Suprapubic skin (tissue), 4 donors: ENCODE results near the gene SEC14L1.

Source experiments
- EP300 ChIP-seq: sonication (generic); formaldehyde crosslinking; IDR thresholded peaks from one replicate; pipeline ENCODE4 v1.6.1; 2017; ENCODE audit warnings: antibody characterized with exemption
- POLR2A ChIP-seq, 2 donors: fragments of 450-650 bp; IDR thresholded peaks; one replicate each; pipeline ENCODE4 v1.6.1; 2017; ENCODE audit warnings: antibody characterized with exemption in 2 of 2, mild to moderate bottlenecking in 2 of 2, moderate library complexity in 2 of 2
- POLR2AphosphoS5 ChIP-seq, 3 donors: sonication (generic); formaldehyde crosslinking; IDR thresholded peaks; one replicate each; pipeline ENCODE4 v1.6.1; 2017; ENCODE audit warnings: antibody characterized with exemption in 3 of 3
- TF ChIP-seq, protein P1 (sequence below), 2 donors: fragments of 200-600 bp in 1 of 2; fragments of 450-650 bp in 1 of 2; sonication (generic) in 1 of 2; IDR thresholded peaks; one replicate each; pipeline ENCODE4 v1.5.1; 2016 to 2019; ENCODE audit warnings: antibody characterized with exemption in 2 of 2, mild to moderate bottlenecking in 1 of 2, moderate library complexity in 1 of 2

DNA sequence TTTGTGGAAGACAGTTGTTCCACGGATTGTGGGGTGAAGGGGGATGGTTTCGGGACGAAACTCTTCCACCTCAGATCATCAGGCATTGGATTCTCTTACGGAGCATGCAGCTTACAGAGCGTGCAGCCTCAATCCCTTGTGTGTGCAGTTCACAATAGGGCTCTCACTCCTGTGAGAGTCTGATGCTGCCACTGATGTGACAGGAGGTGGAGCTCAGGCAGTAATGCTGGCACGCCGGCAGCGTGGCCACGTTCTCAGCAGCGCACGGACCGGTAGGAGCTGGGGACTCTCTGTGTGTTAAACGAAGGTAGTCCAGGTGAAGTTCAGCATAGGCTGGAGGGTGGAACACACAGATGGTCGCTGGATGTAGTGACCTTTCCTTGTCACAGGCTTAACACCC lies 37.8 kb downstream of the SEC14L1 start:
- no peak for TF ChIP-seq POLR2A (IDR thresholded peaks at IDR 0.05)
- TF ChIP-seq, protein P1, sequence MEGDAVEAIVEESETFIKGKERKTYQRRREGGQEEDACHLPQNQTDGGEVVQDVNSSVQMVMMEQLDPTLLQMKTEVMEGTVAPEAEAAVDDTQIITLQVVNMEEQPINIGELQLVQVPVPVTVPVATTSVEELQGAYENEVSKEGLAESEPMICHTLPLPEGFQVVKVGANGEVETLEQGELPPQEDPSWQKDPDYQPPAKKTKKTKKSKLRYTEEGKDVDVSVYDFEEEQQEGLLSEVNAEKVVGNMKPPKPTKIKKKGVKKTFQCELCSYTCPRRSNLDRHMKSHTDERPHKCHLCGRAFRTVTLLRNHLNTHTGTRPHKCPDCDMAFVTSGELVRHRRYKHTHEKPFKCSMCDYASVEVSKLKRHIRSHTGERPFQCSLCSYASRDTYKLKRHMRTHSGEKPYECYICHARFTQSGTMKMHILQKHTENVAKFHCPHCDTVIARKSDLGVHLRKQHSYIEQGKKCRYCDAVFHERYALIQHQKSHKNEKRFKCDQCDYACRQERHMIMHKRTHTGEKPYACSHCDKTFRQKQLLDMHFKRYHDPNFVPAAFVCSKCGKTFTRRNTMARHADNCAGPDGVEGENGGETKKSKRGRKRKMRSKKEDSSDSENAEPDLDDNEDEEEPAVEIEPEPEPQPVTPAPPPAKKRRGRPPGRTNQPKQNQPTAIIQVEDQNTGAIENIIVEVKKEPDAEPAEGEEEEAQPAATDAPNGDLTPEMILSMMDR (IDR thresholded peaks at IDR 0.05) = no peak
- TF ChIP-seq POLR2AphosphoS5 (IDR thresholded peaks at IDR 0.05) = no peak
- no peak for TF ChIP-seq EP300
